ENCODE measurements around the gene MYO3A. TPM values are rescaled to one million over a fixed set of nuclear protein-coding genes. Genes with fewer than 3 reads are reported as not detected.

Gene MYO3A
- total RNA-seq, 1 experiment from 2014 or later, result not detected

DNA sequence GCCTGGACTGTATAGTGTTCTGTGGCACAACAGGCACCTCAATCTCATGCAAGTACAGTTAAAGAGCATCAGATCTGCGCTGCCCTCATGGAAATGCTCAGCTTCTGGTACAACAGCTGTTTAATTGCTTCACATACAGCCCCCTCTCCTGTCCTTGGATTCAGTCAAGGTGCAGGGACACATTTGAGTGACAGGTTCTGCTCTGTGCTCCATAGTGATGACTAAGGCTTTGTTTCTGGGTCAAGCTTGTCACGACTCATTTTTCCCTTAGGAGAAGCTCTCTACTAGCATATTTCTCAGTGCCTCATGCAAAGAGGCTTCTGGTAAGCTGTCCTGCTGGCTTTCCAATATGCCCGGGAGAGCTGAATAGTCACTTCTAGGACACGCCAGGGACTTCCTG is 26.8 kb upstream of the MYO3A start:
- no peaks in the 10 kb centered on the region for H3K36me3 ChIP-seq (ENCODE audit: control insufficient read depth in 1 of 2, insufficient read depth in 2 of 2, low read length in 2 of 2)
- no peaks in the 10 kb centered on the region for H4K20me1 ChIP-seq (ENCODE audit: insufficient read depth)
- no peak overlapping the region for H2AFZ ChIP-seq (ENCODE audit: low read depth, low read length, poor library complexity, severe bottlenecking)
- DNase-seq (ENCODE audit: low read depth, low spot score) (no peak), ATAC-seq (no peak)
- intact Hi-C loops (cut with micrococcal nuclease), result no loop called here
- H3K4me1 ChIP-seq (ENCODE audit: control insufficient read depth in 1 of 2, insufficient read depth in 2 of 2, low read length in 2 of 2), result no peaks in the 10 kb centered on the region
- no peak overlapping the region for H3K4me2 ChIP-seq (ENCODE audit: low read length)
- no peak overlapping the region for H3K9ac ChIP-seq (ENCODE audit: low read length)
- no peak overlapping the region for H3K27ac ChIP-seq (ENCODE audit: low read depth, low read length)
- H3K27me3 ChIP-seq (ENCODE audit: insufficient read depth, low read length), result peaks cover 6% of the 10 kb centered on the region; the same call in 1 of the 2 replicates
- RAD21 ChIA-PET (ENCODE audit: low non-redundant PET in 1 of 2, low total read pairs in 2 of 2, uncharacterized antibody in 2 of 2, unreplicated experiment in 2 of 2), result no interaction called here
- H3K9me3 ChIP-seq (ENCODE audit: control insufficient read depth in 1 of 2, insufficient read depth in 1 of 2, low read depth in 1 of 2, low read length in 2 of 2), result no peaks in the 10 kb centered on the region
- H3K79me2 ChIP-seq (ENCODE audit: insufficient read depth, low read length), result no peaks in the 10 kb centered on the region
- TF ChIP-seq, protein P1, sequence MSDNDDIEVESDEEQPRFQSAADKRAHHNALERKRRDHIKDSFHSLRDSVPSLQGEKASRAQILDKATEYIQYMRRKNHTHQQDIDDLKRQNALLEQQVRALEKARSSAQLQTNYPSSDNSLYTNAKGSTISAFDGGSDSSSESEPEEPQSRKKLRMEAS (IDR thresholded peaks at IDR 0.05), result no peak
- TF ChIP-seq, protein P2, sequence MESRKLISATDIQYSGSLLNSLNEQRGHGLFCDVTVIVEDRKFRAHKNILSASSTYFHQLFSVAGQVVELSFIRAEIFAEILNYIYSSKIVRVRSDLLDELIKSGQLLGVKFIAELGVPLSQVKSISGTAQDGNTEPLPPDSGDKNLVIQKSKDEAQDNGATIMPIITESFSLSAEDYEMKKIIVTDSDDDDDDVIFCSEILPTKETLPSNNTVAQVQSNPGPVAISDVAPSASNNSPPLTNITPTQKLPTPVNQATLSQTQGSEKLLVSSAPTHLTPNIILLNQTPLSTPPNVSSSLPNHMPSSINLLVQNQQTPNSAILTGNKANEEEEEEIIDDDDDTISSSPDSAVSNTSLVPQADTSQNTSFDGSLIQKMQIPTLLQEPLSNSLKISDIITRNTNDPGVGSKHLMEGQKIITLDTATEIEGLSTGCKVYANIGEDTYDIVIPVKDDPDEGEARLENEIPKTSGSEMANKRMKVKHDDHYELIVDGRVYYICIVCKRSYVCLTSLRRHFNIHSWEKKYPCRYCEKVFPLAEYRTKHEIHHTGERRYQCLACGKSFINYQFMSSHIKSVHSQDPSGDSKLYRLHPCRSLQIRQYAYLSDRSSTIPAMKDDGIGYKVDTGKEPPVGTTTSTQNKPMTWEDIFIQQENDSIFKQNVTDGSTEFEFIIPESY (IDR thresholded peaks at IDR 0.05; ENCODE audit: extremely low read depth, insufficient replicate concordance, low read length), result no peak
- TF ChIP-seq CBX3 (IDR thresholded peaks at IDR 0.05; ENCODE audit: low read depth), result no peak
- TF ChIP-seq RAD21 (IDR thresholded peaks at IDR 0.05; ENCODE audit: low read depth), result no peak
- TF ChIP-seq EZH2phosphoT487 (IDR thresholded peaks at IDR 0.05; ENCODE audit: borderline replicate concordance), result no peak
- no peak for TF ChIP-seq ZFX (IDR thresholded peaks at IDR 0.05)
- TF ChIP-seq EGR1 (IDR thresholded peaks at IDR 0.05; ENCODE audit: low read depth), result no peak
- TF ChIP-seq POLR2AphosphoS5 (IDR thresholded peaks at IDR 0.05; ENCODE audit: low read depth, low read length), result no peak
- TF ChIP-seq TCF7L2 (IDR thresholded peaks at IDR 0.05; ENCODE audit: borderline replicate concordance, extremely low read depth, insufficient read depth, insufficient read length), result no peak
- no peak for TF ChIP-seq POLR2A (IDR thresholded peaks at IDR 0.05; ENCODE audit: borderline replicate concordance, extremely low read depth, insufficient read depth, insufficient read length)
- TF ChIP-seq SIN3A (IDR thresholded peaks at IDR 0.05; ENCODE audit: low read depth), result no peak
- TF ChIP-seq, protein P3, sequence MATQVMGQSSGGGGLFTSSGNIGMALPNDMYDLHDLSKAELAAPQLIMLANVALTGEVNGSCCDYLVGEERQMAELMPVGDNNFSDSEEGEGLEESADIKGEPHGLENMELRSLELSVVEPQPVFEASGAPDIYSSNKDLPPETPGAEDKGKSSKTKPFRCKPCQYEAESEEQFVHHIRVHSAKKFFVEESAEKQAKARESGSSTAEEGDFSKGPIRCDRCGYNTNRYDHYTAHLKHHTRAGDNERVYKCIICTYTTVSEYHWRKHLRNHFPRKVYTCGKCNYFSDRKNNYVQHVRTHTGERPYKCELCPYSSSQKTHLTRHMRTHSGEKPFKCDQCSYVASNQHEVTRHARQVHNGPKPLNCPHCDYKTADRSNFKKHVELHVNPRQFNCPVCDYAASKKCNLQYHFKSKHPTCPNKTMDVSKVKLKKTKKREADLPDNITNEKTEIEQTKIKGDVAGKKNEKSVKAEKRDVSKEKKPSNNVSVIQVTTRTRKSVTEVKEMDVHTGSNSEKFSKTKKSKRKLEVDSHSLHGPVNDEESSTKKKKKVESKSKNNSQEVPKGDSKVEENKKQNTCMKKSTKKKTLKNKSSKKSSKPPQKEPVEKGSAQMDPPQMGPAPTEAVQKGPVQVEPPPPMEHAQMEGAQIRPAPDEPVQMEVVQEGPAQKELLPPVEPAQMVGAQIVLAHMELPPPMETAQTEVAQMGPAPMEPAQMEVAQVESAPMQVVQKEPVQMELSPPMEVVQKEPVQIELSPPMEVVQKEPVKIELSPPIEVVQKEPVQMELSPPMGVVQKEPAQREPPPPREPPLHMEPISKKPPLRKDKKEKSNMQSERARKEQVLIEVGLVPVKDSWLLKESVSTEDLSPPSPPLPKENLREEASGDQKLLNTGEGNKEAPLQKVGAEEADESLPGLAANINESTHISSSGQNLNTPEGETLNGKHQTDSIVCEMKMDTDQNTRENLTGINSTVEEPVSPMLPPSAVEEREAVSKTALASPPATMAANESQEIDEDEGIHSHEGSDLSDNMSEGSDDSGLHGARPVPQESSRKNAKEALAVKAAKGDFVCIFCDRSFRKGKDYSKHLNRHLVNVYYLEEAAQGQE (IDR thresholded peaks at IDR 0.05; ENCODE audit: low read depth), result no peak
- TF ChIP-seq, protein P4, sequence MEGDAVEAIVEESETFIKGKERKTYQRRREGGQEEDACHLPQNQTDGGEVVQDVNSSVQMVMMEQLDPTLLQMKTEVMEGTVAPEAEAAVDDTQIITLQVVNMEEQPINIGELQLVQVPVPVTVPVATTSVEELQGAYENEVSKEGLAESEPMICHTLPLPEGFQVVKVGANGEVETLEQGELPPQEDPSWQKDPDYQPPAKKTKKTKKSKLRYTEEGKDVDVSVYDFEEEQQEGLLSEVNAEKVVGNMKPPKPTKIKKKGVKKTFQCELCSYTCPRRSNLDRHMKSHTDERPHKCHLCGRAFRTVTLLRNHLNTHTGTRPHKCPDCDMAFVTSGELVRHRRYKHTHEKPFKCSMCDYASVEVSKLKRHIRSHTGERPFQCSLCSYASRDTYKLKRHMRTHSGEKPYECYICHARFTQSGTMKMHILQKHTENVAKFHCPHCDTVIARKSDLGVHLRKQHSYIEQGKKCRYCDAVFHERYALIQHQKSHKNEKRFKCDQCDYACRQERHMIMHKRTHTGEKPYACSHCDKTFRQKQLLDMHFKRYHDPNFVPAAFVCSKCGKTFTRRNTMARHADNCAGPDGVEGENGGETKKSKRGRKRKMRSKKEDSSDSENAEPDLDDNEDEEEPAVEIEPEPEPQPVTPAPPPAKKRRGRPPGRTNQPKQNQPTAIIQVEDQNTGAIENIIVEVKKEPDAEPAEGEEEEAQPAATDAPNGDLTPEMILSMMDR (IDR thresholded peaks at IDR 0.05 in 2 of 3, conservative IDR thresholded peaks at IDR 0.05 in 1 of 3; ENCODE audit: borderline replicate concordance in 1 of 3, insufficient read depth in 1 of 3, low read depth in 2 of 3, low read length in 2 of 3), result no peak
- TF ChIP-seq JUND (IDR thresholded peaks at IDR 0.05), result no peak
- no peak for TF ChIP-seq SRF (IDR thresholded peaks at IDR 0.05; ENCODE audit: low read depth)
- TF ChIP-seq SP1 (IDR thresholded peaks at IDR 0.05; ENCODE audit: low read depth), result no peak
- TF ChIP-seq ELF1 (IDR thresholded peaks at IDR 0.05; ENCODE audit: borderline replicate concordance, low read depth), result no peak
- no TSS peak for BruUV-seq (replicated peaks)
- POLR2A ChIA-PET, result no interaction called here
- no peaks in the 10 kb centered on the region for H3K9me2 ChIP-seq (ENCODE audit: insufficient read depth)
- H3K4me3 ChIP-seq (replicated peaks in 1 of 2; ENCODE audit: low read depth in 1 of 2, low read length in 2 of 2), result no peak overlapping the region
- CTCF ChIA-PET, result no interaction called here

All from HCT116 (cell line).